Measurements from ENCODE around the gene SCUBE3. TPM values are rescaled to one million over a fixed set of nuclear protein-coding genes. Genes with fewer than 3 reads are reported as not detected.

Gene SCUBE3
- total and polyA plus RNA-seq, 5 donors from 2014 or later: 0.03 to 0.11 (median 0.05) TPM; not detected in 2

GRCh38 chr6:35298625-35299140 is 84.9 kb downstream of the SCUBE3 start:
- peak overlapping the region; percentile 85 for H3K27ac ChIP-seq (ENCODE audit: insufficient read depth, low read length, poor library complexity, severe bottlenecking)
- ATAC-seq (ENCODE audit: low read depth in 2 of 2) (no peak), DNase-seq (peak in 1 of 3 donors; percentile 62)
- peak overlapping the region; percentile 96 for H3K4me3 ChIP-seq (ENCODE audit: low read depth, low read length)
- H3K36me3 Mint-ChIP-seq: peaks cover 18% of the 10 kb centered on the region
- no peaks in the 10 kb centered on the region for H3K27me3 ChIP-seq (ENCODE audit: control insufficient read depth, insufficient read depth, low read length)
- peaks cover 65% of the 10 kb centered on the region for H3K4me1 ChIP-seq (ENCODE audit: control insufficient read depth, insufficient read depth, low read length, poor library complexity, severe bottlenecking)
- H3K9me3 Mint-ChIP-seq: no peaks in the 10 kb centered on the region
- H3K27ac Mint-ChIP-seq: peak overlapping the region; percentile 96 to 99 (median 97)
- H3K36me3 ChIP-seq (ENCODE audit: control insufficient read depth, insufficient read depth, low read length): peaks cover 13% of the 10 kb centered on the region
- H3K9me3 ChIP-seq (ENCODE audit: control insufficient read depth in 2 of 2, low read length in 2 of 2): no peaks in the 10 kb centered on the region
- H3K4me1 Mint-ChIP-seq: peaks cover 8 to 61% (median 43%) of the 10 kb centered on the region in 4 donors
- peak overlapping the region; percentile 93 to 96 (median 95) for H3K4me3 Mint-ChIP-seq
- no peaks in the 10 kb centered on the region for H3K27me3 Mint-ChIP-seq

GRCh38 chr6:35299674-35300073 is 85.9 kb downstream of the SCUBE3 start:
- H3K4me1 ChIP-seq (ENCODE audit: control insufficient read depth, insufficient read depth, low read length, poor library complexity, severe bottlenecking): peaks cover 75% of the 10 kb centered on the region
- peak overlapping the region; percentile 96 for H3K4me3 ChIP-seq (ENCODE audit: low read depth, low read length)
- H3K9me3 ChIP-seq (ENCODE audit: control insufficient read depth in 2 of 2, low read length in 2 of 2): no peaks in the 10 kb centered on the region
- peak in 1 of 3 donors; percentile 65 for DNase-seq
- H3K9me3 Mint-ChIP-seq: no peaks in the 10 kb centered on the region
- peaks cover 15 to 67% (median 47%) of the 10 kb centered on the region in 4 donors for H3K4me1 Mint-ChIP-seq
- peaks cover 12% of the 10 kb centered on the region for H3K36me3 ChIP-seq (ENCODE audit: control insufficient read depth, insufficient read depth, low read length)
- H3K27ac ChIP-seq (ENCODE audit: insufficient read depth, low read length, poor library complexity, severe bottlenecking): peak overlapping the region; percentile 85
- no peaks in the 10 kb centered on the region for H3K27me3 ChIP-seq (ENCODE audit: control insufficient read depth, insufficient read depth, low read length)
- peak overlapping the region; percentile 96 to 99 (median 97) for H3K27ac Mint-ChIP-seq
- peak overlapping the region; percentile 93 to 96 (median 95) for H3K4me3 Mint-ChIP-seq
- peaks cover 19% of the 10 kb centered on the region for H3K36me3 Mint-ChIP-seq
- no peaks in the 10 kb centered on the region for H3K27me3 Mint-ChIP-seq
- ATAC-seq (ENCODE audit: low read depth in 2 of 2): no peak

- H3K4me1 ChIP-seq (ENCODE audit: control insufficient read depth, insufficient read depth, low read length, poor library complexity, severe bottlenecking): peaks cover 87% of the 10 kb centered on the region
- Mint-ChIP-seq H3K4me1 (peaks cover 17 to 72% (median 47%) of the 10 kb centered on the region in 4 donors), H3K27ac (peak overlapping the region; percentile 96 to 99 (median 97)), H3K9me3 (no peaks in the 10 kb centered on the region), H3K36me3 (peaks cover 19% of the 10 kb centered on the region), H3K4me3 (peak overlapping the region; percentile 93 to 96 (median 95)), H3K27me3 (no peaks in the 10 kb centered on the region)
- H3K27me3 ChIP-seq (ENCODE audit: control insufficient read depth, insufficient read depth, low read length): no peaks in the 10 kb centered on the region
- ATAC-seq (ENCODE audit: low read depth in 2 of 2) (peak; percentile 40), DNase-seq (peak; percentile 21 to 87 (median 59))
- no peaks in the 10 kb centered on the region for H3K9me3 ChIP-seq (ENCODE audit: control insufficient read depth in 2 of 2, low read length in 2 of 2)
- H3K27ac ChIP-seq (ENCODE audit: insufficient read depth, low read length, poor library complexity, severe bottlenecking): peak overlapping the region; percentile 85
- peaks cover 2% of the 10 kb centered on the region for H3K36me3 ChIP-seq (ENCODE audit: control insufficient read depth, insufficient read depth, low read length)
- H3K4me3 ChIP-seq (ENCODE audit: low read depth, low read length): peak overlapping the region; percentile 96
These were observed 87.1 kb downstream of the SCUBE3 start for GRCh38 chr6:35300848-35301247.

Other genes starting within 250 kb of the SCUBE3 start
- gene TCP11, start 72.6 kb upstream of the SCUBE3 start, total RNA-seq: not detected
- gene TCP11, start 72.6 kb upstream of the SCUBE3 start, polyA plus RNA-seq: not detected
- gene ZNF76, start 45.8 kb downstream of the SCUBE3 start, total RNA-seq: 66.6 TPM
- 10 to 100 TPM; 18.7 to 25.1 (median 20.5) TPM for gene ZNF76, start 45.8 kb downstream of the SCUBE3 start, polyA plus RNA-seq
- 247 TPM for gene DEF6, start 83.9 kb downstream of the SCUBE3 start, total RNA-seq
- gene DEF6, start 83.9 kb downstream of the SCUBE3 start, polyA plus RNA-seq: 100 to 1,000 TPM; 134 to 142 (median 139) TPM
- 37.3 TPM for gene PPARD, start 128.6 kb downstream of the SCUBE3 start, total RNA-seq
- 1 to 10 TPM; 3.8 to 6.6 (median 5.1) TPM for gene PPARD, start 128.6 kb downstream of the SCUBE3 start, polyA plus RNA-seq
- 5.5 TPM for gene FANCE, start 238.4 kb downstream of the SCUBE3 start, total RNA-seq
- gene FANCE, start 238.4 kb downstream of the SCUBE3 start, polyA plus RNA-seq: 1 to 10 TPM; 4.8 to 6.6 (median 5.2) TPM